Bone marrow (tissue), 2 donors: ENCODE data around the gene TTBK1.
A peak's percentile ranks its signal among the peaks of the same experiment; 100 is the strongest.

Experiments
- DNase-seq, 2 donors: peaks; one replicate each; lab custom pipeline; 2025; lab: John Stamatoyannopoulos, UW

TTBK1 gene

GRCh38 chr6:43304882-43305281 is 61.6 kb downstream of the TTBK1 start:
- no peak for DNase-seq

- no peak for DNase-seq
These were observed 62.8 kb downstream of the TTBK1 start for GRCh38 chr6:43306086-43306485.

- no peak for DNase-seq
These were observed 64.3 kb downstream of the TTBK1 start for GRCh38 chr6:43307451-43308100.

GRCh38 chr6:43308101-43308989 is 65.1 kb downstream of the TTBK1 start, which contains the start of gene CRIP3:
TSS of gene CRIP3 (minus strand) at chr6:43308826. CDS start at chr6:43308792, 34 bp downstream.
- DNase-seq, result no peak

- DNase-seq, result no peak
These were observed 65.8 kb downstream of the TTBK1 start for GRCh38 chr6:43308990-43309477.

GRCh38 chr6:43310134-43310533 is 66.9 kb downstream of the TTBK1 start:
- no peak for DNase-seq

GRCh38 chr6:43310624-43311023 is 67.3 kb downstream of the TTBK1 start:
- DNase-seq, result peak in 1 of 2 donors; percentile 20

GRCh38 chr6:43311666-43312065 is 68.4 kb downstream of the TTBK1 start:
- DNase-seq, result no peak

- no peak for DNase-seq
These were observed 70.5 kb downstream of the TTBK1 start for GRCh38 chr6:43313813-43314212.

GRCh38 chr6:43318011-43318410 is 74.7 kb downstream of the TTBK1 start:
- DNase-seq, result no peak

- no peak for DNase-seq
These were observed 82.6 kb downstream of the TTBK1 start for GRCh38 chr6:43325876-43326275.

GRCh38 chr6:43328528-43328927 is 85.2 kb downstream of the TTBK1 start:
- no peak for DNase-seq

- no peak for DNase-seq
These were observed 88.2 kb downstream of the TTBK1 start for GRCh38 chr6:43331470-43331869.

GRCh38 chr6:43331891-43332290 is 88.6 kb downstream of the TTBK1 start:
- DNase-seq, result peak in 1 of 2 donors; percentile 9

GRCh38 chr6:43334466-43335095 is 91.3 kb downstream of the TTBK1 start:
- DNase-seq, result peak in 1 of 2 donors; percentile 25

GRCh38 chr6:43335469-43335868 is 92.2 kb downstream of the TTBK1 start:
- no peak for DNase-seq

GRCh38 chr6:43336382-43336781 is 93.1 kb downstream of the TTBK1 start:
- no peak for DNase-seq
